C4-2B (cell line): ENCODE data around the gene MDP1.

Experiments used
- CTCF ChIP-seq: fragments of 450-650 bp; conservative IDR thresholded peaks from 2 replicates; pipeline ENCODE4 v1.5.1; 2017; ENCODE audit warnings: mild to moderate bottlenecking
- ZFX ChIP-seq: fragments of 450-650 bp; IDR thresholded peaks from 2 replicates; pipeline ENCODE4 v1.6.1; 2017

- TF ChIP-seq CTCF: no peak
- TF ChIP-seq ZFX: no peak
These were observed 13.0 kb upstream of the MDP1 start for GRCh38 chr14:24228902-24229301.
